Kidney (tissue), 14 donors: Measurements from ENCODE around the gene TXNDC11. TPM values are rescaled to one million over a fixed set of nuclear protein-coding genes. Genes with fewer than 3 reads are reported as not detected.

ENCODE experiments used
- DNase-seq, 5 donors: peaks; one replicate each; pipeline ENCODE4 v3.0.0-alpha.2; 2013 to 2020
- FAIRE-seq: peaks from 2 replicates; lab custom pipeline; 2012; peaks lifted over from hg19 to GRCh38; lab: Jason Lieb, UNC
- H3K27ac ChIP-seq, 2 donors: one replicate each; pipeline ENCODE4 v1.7.0; 2013; ENCODE audit warnings: low read depth in 2 of 2, low read length in 2 of 2, inconsistent platforms in 1 of 2
- H3K27me3 ChIP-seq: one replicate; pipeline ENCODE4 v1.7.1; 2013; ENCODE audit warnings: low read length, inconsistent platforms; ENCODE audit not compliant: control insufficient read depth, insufficient read depth
- H3K36me3 ChIP-seq, 3 donors: one replicate each; pipeline versions ENCODE4 v1.7.0 to v1.7.1; 2013; ENCODE audit warnings: low read length in 3 of 3, control low read depth in 1 of 3, inconsistent platforms in 1 of 3; ENCODE audit not compliant: insufficient read depth in 3 of 3, control insufficient read depth in 2 of 3
- H3K4me1 ChIP-seq, 3 donors: one replicate each; pipeline versions ENCODE4 v1.7.0 to v1.7.1; 2013; ENCODE audit warnings: low read length in 3 of 3, inconsistent platforms in 1 of 3, low read depth in 1 of 3; ENCODE audit not compliant: control insufficient read depth in 2 of 3, insufficient read depth in 2 of 3
- H3K4me3 ChIP-seq, 3 donors: one replicate each; pipeline versions ENCODE4 v1.7.0 to v1.8.1; 2013; ENCODE audit warnings: low read length in 3 of 3, control low read depth in 1 of 3, inconsistent platforms in 1 of 3
- H3K9ac ChIP-seq, 3 donors: one replicate each; pipeline versions ENCODE4 v1.7.0 to v1.7.1; 2013; ENCODE audit warnings: low read length in 3 of 3, control low read depth in 1 of 3, inconsistent platforms in 1 of 3
- H3K9me3 ChIP-seq, 3 donors: one replicate each; pipeline versions ENCODE4 v1.7.0 to v1.7.1; 2013; ENCODE audit warnings: low read length in 3 of 3, control low read depth in 1 of 3, inconsistent platforms in 1 of 3; ENCODE audit not compliant: control insufficient read depth in 2 of 3, insufficient read depth in 1 of 3
- intact Hi-C: fragments of 100-400 bp; cut with DNase I; formaldehyde crosslinking; loops from one replicate; pipeline ENCODE4 v1.11.1; 2022
- polyA plus RNA-seq: library from polyadenylated mRNA; stranded (reverse); fragments of 350-450 nt; fragmentation: Illumina TruSeq; extraction: RNeasy Lipid Tissue Mini Kit (QIAGEN cat#74804); gene quantifications from one replicate; pipeline ENCODE4 v1.2.3, GENCODE V29; 2014; ENCODE audit warnings: low read depth, low replicate concordance; ENCODE audit not compliant: insufficient read depth
- total RNA-seq: library from RNA; stranded (reverse); fragmentation: NEBNext Ultra II Directional; extraction: Animal tissue kit (Norgen Biotek cat#: 25700); gene quantifications from one replicate; pipeline ENCODE4 v1.2.1, GENCODE V29; 2021
- TF ChIP-seq, protein P1 (sequence below): IDR thresholded peaks from 3 replicates; pipeline ENCODE4 v1.5.1; 2012; ENCODE audit warnings: mild to moderate bottlenecking, moderate library complexity, borderline replicate concordance; ENCODE audit not compliant: insufficient read depth; ENCODE audit errors: extremely low read depth
- donor health status: control.
- donor health status: control.
- donor health status: control.
- donor health status: control.
- donor health status: control.
- donor health status: DM: yes; HTN: yes; CAD: no.
- donor health status: Normal renal cell carcinoma (clear cell type).

TXNDC11 gene
- total and polyA plus RNA-seq, 2 donors from 2014 or later = 60.8 to 70.9 TPM

DNA sequence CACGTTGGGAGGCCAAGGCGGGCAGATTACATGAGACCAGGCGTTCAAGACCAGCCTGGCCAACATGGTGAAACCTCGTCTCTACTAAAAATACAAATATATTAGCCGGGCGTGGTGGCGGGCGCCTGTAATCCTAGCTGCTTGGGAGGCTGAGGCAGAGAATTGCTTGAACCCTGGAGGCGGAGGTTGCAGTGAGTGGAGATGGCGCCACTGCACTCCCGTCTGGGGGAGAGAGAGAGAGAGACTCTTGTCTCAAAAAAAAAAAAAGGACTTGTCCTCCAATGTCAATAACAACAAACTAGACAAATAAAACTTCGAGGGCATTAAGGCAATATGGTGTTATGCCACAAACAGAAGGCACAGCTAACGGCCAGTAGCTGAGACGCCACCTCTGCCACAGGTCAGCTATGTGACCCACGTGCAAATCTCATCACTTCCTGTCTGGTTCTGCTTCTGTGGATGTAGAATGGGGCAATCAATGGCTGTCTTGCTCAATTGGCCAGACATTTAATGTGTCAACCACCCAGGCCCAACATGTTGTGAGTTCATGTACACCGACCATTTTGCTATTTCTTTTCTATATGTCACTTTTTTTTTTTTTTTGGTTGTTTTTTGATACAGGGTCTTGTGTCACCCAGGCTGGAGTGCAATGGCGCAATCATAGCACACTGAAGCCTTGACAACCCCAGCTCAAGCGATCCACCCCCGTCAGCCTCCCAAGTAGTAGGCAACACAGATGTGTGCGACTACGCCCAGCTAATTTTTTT is 834 bp upstream of the TXNDC11 start:
- Histone ChIP-seq H3K4me3 (peak overlapping the region; percentile 74 to 96 (median 81)), H3K27me3 (no peaks in the 10 kb centered on the region), H3K27ac (peak overlapping the region; percentile 94 to 97), H3K9me3 (no peaks in the 10 kb centered on the region), H3K36me3 (no peaks in the 10 kb centered on the region), H3K9ac (peak overlapping the region; percentile 46 to 87 (median 72)), H3K4me1 (peaks cover 3 to 34% (median 14%) of the 10 kb centered on the region in 3 donors)
- TF ChIP-seq, protein P1, sequence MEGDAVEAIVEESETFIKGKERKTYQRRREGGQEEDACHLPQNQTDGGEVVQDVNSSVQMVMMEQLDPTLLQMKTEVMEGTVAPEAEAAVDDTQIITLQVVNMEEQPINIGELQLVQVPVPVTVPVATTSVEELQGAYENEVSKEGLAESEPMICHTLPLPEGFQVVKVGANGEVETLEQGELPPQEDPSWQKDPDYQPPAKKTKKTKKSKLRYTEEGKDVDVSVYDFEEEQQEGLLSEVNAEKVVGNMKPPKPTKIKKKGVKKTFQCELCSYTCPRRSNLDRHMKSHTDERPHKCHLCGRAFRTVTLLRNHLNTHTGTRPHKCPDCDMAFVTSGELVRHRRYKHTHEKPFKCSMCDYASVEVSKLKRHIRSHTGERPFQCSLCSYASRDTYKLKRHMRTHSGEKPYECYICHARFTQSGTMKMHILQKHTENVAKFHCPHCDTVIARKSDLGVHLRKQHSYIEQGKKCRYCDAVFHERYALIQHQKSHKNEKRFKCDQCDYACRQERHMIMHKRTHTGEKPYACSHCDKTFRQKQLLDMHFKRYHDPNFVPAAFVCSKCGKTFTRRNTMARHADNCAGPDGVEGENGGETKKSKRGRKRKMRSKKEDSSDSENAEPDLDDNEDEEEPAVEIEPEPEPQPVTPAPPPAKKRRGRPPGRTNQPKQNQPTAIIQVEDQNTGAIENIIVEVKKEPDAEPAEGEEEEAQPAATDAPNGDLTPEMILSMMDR = no peak
- FAIRE-seq (no peak), DNase-seq (peak in 4 of 5 donors; percentile 16 to 70 (median 54))
- intact Hi-C loops = no loop called here

DNA sequence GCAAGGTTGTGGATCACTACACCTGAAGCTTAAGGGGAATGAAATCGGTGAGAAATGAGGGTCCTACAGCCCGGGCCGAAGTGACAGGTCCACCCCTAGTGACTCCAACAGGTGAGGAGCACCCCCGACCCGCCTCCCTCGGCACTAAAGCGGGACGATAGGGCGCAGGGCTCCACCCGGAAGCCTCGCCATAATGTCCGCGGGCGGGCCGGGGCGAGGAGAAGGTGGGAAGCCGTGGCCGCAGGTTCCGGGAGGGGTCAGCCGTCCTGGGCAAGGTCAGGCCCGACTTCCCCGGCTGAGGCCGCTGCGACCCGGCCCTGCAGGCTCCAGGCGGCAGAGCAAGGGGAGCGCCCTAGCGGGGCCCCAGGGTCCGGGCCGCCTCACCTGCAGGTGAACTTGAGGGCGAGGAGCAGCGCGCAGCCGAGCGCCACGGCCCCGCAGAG is 543 bp downstream of the TXNDC11 start:
- FAIRE-seq = no peak
- intact Hi-C loops = no loop called here
- TF ChIP-seq, protein P1 = no peak

DNA sequence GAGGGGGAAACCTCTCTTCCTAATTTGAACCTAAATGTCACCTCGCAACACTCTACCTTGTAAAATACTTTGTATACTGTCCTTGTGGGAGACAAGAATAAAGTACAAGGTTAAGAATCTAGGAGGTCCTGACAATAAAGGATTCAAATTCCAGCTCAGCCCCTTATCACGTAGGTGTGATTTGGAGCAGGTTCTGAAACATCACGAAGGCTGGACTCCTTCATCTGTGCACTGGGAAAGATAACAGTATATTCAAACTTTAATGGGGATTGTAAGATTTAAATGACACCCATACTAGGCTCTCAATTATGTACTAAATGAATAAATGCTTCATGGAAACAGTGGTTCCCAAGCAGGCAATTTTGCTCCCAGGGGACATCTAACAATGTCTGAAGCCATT is 2.1 kb downstream of the TXNDC11 start:
- FAIRE-seq (no peak), DNase-seq (no peak)
- H3K36me3 ChIP-seq = peaks cover 0 to 13% (median 6%) of the 10 kb centered on the region in 3 donors
- peak overlapping the region; percentile 94 to 97 for H3K27ac ChIP-seq
- TF ChIP-seq, protein P1 = no peak
- peaks cover 0 to 29% (median 18%) of the 10 kb centered on the region in 3 donors for H3K4me1 ChIP-seq
- H3K27me3 ChIP-seq = no peaks in the 10 kb centered on the region
- H3K9ac ChIP-seq = peak overlapping the region in 1 of 3 donors; percentile 99
- intact Hi-C loops = no loop called here
- peak overlapping the region in 2 of 3 donors; percentile 93 to 96 for H3K4me3 ChIP-seq
- no peaks in the 10 kb centered on the region for H3K9me3 ChIP-seq

More for the DNA sequence above, 543 bp downstream of the TXNDC11 start:
- Histone ChIP-seq H3K4me3 (peak overlapping the region; percentile 74 to 96 (median 93)), H3K9me3 (no peaks in the 10 kb centered on the region), H3K27me3 (no peaks in the 10 kb centered on the region), H3K9ac (peak overlapping the region; percentile 65 to 99 (median 89)), H3K36me3 (no peaks in the 10 kb centered on the region), H3K27ac (peak overlapping the region; percentile 94 to 97), H3K4me1 (peaks cover 0 to 26% (median 10%) of the 10 kb centered on the region in 3 donors)
- DNase-seq = peak in 3 of 5 donors; percentile 50 to 88 (median 74)
